Occipital lobe (tissue), 2 donors: ENCODE results near the gene ATP6V1G3. TPM values are rescaled to one million over a fixed set of nuclear protein-coding genes. Genes with fewer than 3 reads are reported as not detected.
"Not testable (repeated sequence)": the region's sequence is repeated elsewhere in the genome, so short reads cannot be mapped to it uniquely, and the experiment has no call there.

Source experiments
- DNase-seq: peaks from one replicate; lab custom pipeline; 2025; lab: John Stamatoyannopoulos, UW
- total RNA-seq: library from RNA; depleted of rRNA; stranded (reverse); fragments of >200 nt; gene quantifications from one replicate; pipeline ENCODE4 v1.2.3, GENCODE V29; 2014

ATP6V1G3 gene, protein sequence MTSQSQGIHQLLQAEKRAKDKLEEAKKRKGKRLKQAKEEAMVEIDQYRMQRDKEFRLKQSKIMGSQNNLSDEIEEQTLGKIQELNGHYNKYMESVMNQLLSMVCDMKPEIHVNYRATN
- total RNA-seq = not detected

DNA sequence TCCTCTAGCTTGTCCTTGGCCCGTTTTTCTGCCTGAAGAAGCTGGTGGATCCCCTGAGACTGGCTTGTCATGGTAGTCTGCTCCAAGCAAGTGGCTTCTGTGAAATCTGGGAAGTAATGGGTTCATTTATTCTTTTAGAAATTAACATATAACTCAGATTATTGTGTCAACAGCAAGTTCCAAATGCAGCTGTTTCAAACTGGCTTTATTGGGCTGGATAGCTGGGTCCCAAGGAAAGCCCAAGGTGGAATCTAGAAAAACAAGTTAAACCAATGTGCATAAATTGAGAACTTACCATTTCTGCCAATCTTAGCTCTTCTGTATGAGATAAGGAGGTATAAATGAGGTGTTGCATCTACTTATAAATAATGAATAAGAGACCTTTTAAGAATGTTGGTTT, at the start of gene ATP6V1G3:
TSS of gene ATP6V1G3 (minus strand) at position 101 of the 400 bp plus-strand sequence. CDS start at position 71, 30 bp downstream.
- no peak for DNase-seq

GRCh38 chr1:198588845-198589244, 48.4 kb upstream of the ATP6V1G3 start:
- no peak for DNase-seq

DNA sequence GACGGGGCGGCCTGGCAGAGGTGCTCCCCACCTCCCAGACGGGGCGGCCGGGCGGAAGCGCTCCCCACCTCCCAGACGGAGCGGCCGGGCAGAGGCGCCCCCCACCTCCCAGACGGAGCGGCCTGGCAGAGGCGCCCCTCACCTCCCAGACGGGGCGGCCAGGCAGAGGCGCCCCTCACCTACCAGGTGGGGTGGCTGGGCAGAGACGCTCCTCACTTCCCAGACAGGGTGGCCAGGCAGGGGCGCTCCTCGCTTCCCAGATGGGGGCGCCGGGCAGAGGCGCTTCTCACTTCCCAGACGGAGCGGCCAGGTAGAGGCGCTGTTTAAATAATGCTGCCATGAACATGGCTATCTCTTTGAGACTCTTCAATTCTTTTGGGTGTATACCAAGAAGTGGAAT, 43.7 kb upstream of the ATP6V1G3 start:
- no peak for DNase-seq

- DNase-seq = not testable (repeated sequence)
Observed at GRCh38 chr1:198583209-198583802, 42.8 kb upstream of the ATP6V1G3 start.

DNA sequence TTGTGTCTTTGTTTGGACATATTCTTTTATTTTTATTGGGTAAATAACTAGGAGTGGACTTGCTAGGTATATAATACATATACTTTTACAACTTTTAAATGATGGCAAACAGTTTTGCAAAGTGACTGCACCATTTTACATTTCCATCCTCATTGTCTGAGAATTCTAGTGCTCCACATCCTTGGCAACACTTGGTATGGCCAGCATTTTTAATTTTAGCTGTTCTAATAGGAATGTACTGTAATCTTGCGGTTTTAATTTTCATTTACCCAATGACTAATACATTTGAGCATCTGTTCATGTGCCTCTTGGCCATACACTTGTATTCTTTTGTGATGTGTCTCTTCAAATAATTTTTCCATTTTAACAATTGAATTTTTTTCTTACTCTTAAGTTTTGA, 37.0 kb upstream of the ATP6V1G3 start:
- no peak for DNase-seq

DNA sequence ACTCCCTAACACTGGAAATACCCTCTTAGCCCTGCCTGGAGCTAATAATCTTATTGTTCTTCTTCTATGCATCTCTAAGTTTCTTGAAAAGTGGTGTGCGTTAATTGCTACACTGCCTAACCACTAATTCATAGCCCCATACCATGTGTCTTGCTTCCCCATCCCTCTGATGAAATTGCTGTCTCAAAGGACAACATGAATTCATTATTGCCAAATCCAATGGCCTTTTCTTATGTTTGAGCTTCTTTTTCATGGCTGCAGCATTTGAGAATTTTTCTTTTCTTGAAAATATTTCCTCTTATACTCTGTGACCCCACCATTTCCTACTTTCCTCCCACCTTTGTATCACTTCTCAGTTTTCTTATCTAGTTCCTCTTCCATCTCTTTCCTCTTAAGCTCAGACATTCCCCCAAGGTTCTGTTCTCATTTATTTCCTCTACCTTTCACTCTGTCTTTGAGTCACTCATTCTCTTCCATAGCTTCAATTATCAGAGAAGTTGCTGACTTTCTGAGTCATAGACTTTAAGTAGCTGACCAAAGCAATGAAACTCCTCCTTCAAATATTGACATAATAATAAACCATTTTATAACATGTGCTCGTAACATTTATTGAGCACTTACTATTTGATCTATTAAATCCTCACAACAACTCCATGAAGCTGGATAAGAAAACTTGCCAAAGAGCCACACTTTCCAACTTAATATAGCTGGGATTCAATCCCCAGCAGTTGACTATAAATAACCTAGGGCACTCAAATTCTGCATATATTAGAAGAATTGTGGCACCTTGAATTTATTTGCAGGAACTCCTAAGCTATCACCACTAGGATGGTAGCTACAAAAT, 35.5 kb upstream of the ATP6V1G3 start:
- no peak for DNase-seq

- no peak for DNase-seq
Observed at GRCh38 chr1:198575292-198575691, 34.8 kb upstream of the ATP6V1G3 start.

DNA sequence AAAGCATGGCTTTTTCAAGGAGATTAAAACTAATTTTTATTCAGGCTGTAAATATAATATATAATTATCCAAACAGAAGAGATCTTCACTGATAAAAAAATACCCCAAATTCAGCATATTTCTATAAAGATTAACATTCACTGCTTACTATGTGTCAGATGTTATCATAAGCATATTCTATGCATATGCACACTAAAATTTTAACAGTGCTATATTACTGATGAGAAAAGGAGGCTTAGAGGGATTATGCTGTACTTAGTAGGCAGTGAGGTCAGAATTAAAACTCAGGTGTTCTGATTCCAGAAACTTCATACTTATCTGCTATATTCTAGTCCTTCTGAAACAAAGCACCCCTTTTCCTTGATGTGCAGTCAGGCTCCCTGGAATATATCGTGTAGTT, 33.8 kb upstream of the ATP6V1G3 start:
- no peak for DNase-seq

DNA sequence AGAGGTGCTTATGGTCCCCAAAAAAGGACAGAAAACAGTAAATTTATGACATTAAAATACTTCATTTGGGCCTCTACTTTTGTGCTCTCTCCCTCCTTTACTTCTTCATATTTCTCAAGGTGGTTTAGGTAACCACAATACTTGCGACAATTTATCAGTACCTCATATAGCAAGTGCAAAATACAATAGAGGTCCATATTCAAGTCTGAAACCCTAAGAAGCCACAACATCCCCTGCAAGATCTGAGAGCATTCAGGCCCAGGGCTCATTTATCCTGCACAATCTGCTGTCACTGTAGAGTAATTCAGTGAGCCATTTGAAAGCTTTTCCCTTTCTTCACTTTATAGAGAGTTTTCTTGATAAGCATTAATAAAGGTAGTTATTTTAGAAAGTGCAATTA, 24.2 kb upstream of the ATP6V1G3 start:
- DNase-seq = no peak

DNA sequence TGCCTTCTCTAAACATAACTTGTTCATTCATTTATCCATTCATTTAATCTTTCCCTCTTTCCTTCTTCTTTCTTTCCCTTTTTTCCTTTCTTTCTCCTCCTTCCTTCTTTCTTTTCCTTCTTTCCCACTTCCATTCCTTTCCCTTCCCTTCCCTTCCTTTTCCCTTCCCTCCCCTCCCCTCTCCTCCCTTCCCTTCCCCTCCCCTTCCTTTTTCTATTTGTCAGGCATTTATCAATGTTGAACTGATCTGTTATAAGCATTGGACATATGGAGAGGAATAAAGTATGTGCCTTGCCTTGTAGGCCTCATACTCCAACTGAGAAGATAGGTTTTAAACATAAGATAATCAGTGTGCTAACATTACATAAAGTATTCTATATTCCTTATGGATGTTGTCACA, 23.7 kb upstream of the ATP6V1G3 start:
- DNase-seq = no peak

GRCh38 chr1:198563583-198563982, 23.1 kb upstream of the ATP6V1G3 start:
- DNase-seq = no peak

- no peak for DNase-seq
Observed at GRCh38 chr1:198560161-198560560, 19.7 kb upstream of the ATP6V1G3 start.

GRCh38 chr1:198559362-198559761, 18.9 kb upstream of the ATP6V1G3 start:
- DNase-seq = no peak

GRCh38 chr1:198558402-198558801, 17.9 kb upstream of the ATP6V1G3 start:
- DNase-seq = no peak

- no peak for DNase-seq
Observed at GRCh38 chr1:198556971-198557370, 16.5 kb upstream of the ATP6V1G3 start.

DNA sequence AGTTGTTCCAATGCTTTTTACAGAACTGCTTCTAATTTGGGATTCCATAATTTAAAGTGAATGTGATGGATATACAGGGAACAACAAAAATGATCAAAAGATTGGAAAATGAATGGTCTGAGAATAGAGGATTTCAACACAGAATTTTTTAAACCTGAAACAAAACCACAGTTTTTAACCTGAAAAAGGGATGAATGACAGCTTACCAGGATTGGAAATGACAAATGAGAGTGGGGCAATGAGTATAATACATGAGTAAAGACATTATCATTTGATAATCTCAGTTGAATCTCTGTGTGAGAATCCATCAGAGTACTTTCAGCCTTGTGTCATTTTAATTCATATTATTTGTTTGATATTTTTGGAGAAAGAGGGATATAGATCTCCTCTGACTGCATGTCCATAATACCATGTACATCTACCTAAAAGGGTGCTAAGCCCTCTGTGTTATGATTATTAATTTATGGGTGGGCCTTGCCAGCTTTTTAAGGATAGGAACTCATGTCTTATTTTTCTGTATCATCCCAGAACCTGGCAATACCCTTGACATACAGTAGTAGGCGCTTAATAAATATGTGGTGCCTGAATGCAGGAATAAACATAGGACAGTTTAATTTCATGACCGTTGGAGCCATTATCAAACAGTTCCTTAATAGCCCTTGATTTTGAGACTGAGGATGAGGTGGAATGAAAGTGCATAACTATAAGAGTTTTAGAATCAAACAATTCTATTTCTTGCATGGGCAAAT, 12.4 kb upstream of the ATP6V1G3 start:
- no peak for DNase-seq

GRCh38 chr1:198550941-198551524, 10.6 kb upstream of the ATP6V1G3 start:
- DNase-seq = no peak

GRCh38 chr1:198549866-198550265, 9.4 kb upstream of the ATP6V1G3 start:
- no peak for DNase-seq

DNA sequence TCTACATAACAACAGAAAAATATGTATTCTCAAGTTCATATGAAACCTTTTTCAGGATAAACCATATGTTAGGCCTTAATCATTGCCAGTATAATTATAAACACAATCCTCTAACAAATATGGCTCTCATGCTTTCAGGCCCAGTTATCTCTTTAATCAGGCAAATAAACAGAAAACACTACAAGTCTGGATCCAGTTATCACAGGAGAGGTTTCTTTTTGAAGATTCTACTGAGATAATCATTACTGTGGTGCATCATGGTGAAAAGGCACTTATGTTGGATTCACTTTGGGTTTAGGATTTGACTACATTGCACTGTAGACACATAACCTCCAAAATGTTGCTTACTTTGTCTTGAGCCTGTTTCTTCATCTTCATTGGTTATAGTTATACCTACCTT, 8.4 kb upstream of the ATP6V1G3 start:
- DNase-seq = no peak

DNA sequence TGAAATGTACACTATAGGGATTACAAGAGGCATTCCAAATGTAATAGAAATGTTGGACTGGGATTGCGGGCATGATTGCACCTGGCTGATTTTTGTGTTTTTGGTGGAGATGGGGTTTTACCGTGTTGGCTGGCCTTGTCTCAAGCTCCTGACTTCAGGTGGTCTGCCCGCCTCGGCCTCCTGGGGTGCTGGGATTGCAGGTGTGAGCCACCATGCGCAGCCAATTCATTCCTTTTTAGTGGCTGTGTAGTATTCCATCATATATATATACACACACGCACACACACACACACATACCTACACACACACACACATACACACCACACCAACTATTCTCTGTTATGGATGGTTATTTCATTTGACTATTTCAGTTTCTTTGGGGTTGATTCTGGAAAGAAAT, 4.7 kb upstream of the ATP6V1G3 start:
- no peak for DNase-seq

GRCh38 chr1:198544265-198544664, 3.8 kb upstream of the ATP6V1G3 start:
- DNase-seq = no peak
